NCI-H1105 (cell line): Measurements from ENCODE around the gene GJB2.
A peak's percentile ranks its signal among the peaks of the same experiment; 100 is the strongest.

Source experiments
- DNase-seq: peaks from one replicate; lab custom pipeline; 2025; lab: John Stamatoyannopoulos, UW

GJB2 gene

GRCh38 chr13:20192836-20193161 is at the start of gene GJB2:
TSS of gene GJB2 (minus strand) at chr13:20192938. CDS start at chr13:20189581, 3,357 bp downstream.
- DNase-seq, result no peak

GRCh38 chr13:20241593-20241992 is 48.9 kb upstream of the GJB2 start:
- no peak for DNase-seq

- DNase-seq, result no peak
Observed at GRCh38 chr13:20239748-20240147, 47.0 kb upstream of the GJB2 start.

- DNase-seq, result no peak
Observed at GRCh38 chr13:20232556-20233277, 40.0 kb upstream of the GJB2 start.

- DNase-seq, result peak; percentile 7
Observed at GRCh38 chr13:20231839-20232555, 39.3 kb upstream of the GJB2 start, which contains the start of gene GJB6. TSS of gene GJB6 (minus strand) at chr13:20232319. CDS start at chr13:20223480, 8,839 bp downstream.

DNA sequence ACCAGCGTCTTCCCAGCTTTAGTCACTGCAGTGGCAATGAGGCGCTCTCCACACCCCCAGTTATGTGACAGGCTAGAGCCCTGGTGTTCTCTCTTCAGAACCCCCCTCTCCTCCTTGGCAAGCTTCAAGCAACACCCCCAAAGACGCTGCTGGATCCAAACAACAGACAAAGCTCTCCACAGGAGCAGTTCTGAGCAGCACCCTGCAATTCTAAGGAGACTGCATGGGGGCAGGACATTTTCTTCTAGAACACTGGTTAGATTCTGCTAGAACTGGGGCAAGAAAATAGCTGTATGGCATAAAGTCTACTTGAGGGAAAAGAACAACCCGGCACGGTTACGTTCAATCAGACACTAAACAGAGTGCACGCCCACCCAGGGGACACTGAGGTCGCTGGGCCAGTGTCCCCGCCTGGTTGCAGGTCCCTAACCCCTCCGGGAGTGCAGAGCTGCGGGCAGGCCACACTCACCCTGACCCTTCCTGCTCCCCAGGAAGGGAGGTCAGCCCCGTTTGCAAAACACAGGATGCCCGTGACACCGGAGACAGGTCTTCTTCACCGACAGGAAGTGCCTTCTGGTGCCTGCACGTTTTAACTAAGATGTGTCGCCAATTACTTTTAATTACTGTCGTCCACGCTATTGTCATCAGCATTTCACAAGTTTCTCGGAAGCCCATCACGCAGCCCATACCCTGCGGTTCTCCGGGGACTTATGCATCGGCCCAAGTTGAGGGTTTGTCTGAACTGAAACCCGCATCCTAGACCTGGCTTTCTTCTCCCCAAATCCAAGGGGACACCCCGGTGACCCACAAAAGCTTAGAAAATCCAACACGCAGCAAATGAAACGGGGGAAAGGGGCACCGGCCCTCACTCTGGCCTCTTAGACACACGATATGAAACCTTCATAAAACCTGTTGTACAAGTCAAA is 38.4 kb upstream of the GJB2 start:
- DNase-seq, result no peak

- no peak for DNase-seq
Observed at GRCh38 chr13:20227730-20228129, 35.0 kb upstream of the GJB2 start.

DNA sequence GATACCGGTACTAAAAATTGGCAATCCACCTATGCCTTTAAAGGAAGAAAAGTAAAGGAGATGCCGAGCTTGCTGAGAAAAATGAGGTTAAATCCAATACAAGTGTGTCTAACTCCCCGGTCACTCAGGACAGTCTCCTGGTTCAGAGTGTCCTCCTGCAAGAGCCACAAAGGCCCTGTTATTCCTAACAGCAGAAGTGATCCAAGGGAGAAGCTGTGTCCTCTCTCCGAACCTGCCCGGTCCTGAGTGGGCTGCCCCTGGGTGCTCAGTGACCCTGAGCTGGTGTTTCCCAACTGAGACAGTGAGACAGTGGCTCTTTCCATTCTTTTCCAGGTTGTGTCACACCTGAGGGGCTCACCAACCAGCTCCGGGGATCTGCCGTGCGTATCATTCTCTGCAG is 34.5 kb upstream of the GJB2 start:
- DNase-seq, result no peak

GRCh38 chr13:20222553-20222952 is 29.8 kb upstream of the GJB2 start:
- DNase-seq, result no peak

DNA sequence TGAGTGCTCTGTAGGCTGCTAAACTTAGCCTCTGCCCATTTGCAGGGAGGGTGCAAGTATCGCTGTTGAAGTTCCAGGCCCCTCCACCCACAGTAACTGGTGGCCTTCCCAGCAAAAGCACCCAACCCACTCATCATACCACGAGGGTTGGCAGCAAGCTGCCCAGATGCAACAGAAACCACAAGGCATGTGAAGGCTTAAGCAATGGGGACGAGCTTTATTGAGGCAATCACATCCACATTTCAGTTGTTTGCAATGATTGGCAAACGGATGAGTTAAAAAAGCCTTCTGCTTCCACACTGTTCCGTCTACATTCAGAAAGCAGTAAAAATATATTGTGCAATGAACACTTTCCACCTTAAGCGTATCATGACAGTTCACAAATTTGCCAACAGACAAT is 29.0 kb upstream of the GJB2 start:
- DNase-seq, result no peak

DNA sequence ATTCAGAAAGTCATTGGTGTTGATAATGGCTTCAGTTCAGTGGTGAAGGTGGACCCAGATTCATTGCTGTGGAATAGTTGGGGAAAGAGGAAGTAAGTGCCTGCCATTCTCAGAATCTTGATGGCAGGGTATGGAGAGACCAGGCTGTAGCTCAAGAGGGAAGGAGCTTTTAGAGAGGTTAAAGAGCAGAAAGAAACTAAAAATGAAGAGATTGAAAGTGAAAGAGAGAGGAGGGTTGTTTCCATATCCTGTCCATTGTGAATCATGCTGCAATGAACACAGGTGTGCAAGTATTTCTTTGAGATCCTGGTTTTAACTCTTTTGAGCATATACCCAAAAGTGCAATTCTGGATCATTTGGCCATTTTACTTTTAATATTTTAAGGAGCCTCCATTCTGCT is 26.8 kb upstream of the GJB2 start:
- DNase-seq, result no peak

GRCh38 chr13:20217168-20217567 is 24.4 kb upstream of the GJB2 start:
- DNase-seq, result no peak

GRCh38 chr13:20209948-20210347 is 17.2 kb upstream of the GJB2 start:
- no peak for DNase-seq

DNA sequence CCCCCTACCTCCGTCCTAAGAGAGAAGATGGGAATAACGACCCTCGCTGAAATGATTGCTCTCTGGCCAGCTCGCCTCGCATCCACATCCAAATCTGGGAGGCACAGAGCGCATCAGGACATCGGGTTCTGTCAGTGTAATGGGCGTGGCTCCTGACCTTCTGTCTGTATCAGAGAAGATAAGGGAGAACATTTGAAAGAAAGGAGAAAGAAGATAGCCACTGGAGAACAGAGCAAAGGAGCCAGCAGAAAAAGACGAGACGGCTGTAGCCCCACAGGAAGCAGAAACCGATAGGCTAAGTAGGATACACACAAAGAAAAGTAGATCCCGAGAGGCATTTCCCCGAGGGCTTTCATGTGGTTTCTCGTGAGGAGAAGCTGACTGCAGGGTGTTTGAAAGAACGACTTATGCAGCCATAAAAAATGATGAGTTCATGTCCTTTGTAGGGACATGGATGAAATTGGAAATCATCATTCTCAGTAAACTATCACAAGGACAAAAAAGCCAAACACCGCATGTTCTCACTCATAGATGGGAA is 14.0 kb upstream of the GJB2 start:
- no peak for DNase-seq

DNA sequence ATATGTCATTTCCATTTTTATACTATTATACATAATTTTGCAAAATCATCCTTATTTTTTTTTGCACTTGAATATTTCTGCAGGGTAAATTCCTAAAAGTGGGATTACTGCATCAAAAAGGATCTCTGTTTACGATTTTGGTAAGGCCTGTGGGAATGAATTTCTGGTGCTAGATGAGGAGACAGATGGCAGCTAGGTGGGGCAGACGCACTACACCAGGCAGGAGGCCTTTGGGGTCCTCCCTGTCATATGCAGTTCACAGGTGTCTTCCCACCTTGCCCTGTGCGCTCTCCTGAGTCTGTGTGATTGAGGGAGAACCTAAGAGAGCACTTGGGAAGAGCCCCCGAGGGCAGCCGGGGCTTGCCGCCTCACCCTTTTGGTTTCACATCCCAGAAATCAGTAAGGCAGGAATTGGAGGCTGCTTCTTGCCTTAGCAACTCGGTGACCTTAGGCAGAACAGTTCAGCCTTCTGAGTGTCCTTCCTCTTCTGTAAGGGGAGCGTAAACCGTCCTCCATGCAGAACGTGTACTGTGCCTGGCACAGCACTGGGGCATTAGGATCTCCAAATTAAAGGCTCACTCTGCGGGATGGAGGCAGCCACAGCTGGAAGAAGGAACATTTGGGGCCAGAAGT is 13.4 kb upstream of the GJB2 start:
- DNase-seq, result no peak

DNA sequence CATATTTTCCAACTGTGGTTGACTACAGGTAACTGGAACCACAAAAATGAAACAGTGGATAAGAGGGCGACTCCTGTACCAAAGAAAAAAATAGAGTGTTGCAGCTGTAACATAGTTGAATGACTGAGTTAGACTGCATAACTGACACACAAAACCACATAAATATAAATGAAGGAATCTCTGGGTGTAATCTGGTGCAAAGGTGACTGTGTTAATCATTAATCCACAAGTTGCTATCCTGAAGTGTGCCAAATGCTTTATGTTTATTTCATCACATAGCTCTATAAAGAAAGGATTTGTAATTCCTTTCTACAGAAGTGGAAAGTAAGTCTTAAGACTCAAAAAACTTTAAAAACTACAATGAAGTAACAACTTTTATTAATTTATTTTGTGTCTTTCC is 6.0 kb upstream of the GJB2 start:
- no peak for DNase-seq

GRCh38 chr13:20197361-20197834 is 4.7 kb upstream of the GJB2 start:
- no peak for DNase-seq

- DNase-seq, result no peak
Observed at GRCh38 chr13:20195801-20196200, 3.1 kb upstream of the GJB2 start.

DNA sequence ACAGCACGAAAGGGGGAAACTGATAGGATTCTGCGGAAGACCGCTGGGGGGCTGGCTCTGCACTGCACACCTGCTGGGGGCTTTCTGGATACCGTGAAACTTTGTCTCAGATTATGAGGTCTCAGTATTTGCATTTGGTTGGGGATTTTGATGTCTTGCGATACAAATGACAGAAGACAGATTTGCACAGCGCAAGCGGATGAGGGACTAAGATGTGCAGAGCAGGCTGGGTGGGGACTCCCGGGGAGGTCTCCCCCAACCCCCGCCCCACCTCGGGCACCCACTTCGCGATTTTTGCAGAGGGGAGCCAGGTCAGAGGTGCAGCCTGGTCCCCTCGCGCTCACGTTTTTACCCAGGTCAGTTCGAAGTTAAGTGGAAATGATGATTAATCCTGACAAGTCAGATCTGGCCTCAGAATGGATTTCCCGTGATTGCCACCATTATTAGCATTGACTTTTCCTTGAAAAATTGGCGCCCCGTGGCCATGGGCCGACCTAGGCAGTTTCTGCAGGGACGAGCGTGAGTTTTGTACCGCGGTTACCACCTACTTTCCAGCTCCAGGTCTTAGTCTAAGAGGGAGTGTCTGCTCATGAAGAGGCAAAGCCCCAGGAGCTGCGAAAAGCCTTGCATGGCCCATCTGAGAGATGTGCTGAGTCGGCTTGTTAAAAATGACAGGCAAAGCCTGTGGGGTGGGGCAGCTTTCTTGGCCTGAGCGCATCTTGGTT is 1.3 kb upstream of the GJB2 start:
- no peak for DNase-seq

- DNase-seq, result no peak
Observed at GRCh38 chr13:20193162-20193906, 596 bp upstream of the GJB2 start.
